OCI-LY7 (cell line): ENCODE data around the gene KCNH1. TPM values are rescaled to one million over a fixed set of nuclear protein-coding genes. Genes with fewer than 3 reads are reported as not detected.

Source experiments
- BruUV-seq: library from RNA; stranded (reverse); fragments of 400-500 nt; replicated peaks from 2 replicates; lab custom pipeline; 2021; lab: Mats Ljungman, UMichigan
- CTCF ChIA-PET: fragments of 300-600 bp; sonication (Branson Sonifier 250); formaldehyde crosslinking; loops from one replicate; lab custom pipeline; 2022; ENCODE audit warnings: antibody characterized with exemption; ENCODE audit not compliant: unreplicated experiment; lab: Charles Lee
- POLR2A ChIA-PET: fragments of 300-600 bp; sonication (Branson Sonifier 250); formaldehyde crosslinking; loops from one replicate; lab custom pipeline; 2022; ENCODE audit warnings: antibody characterized with exemption; lab: Charles Lee
- DNase-seq: peaks from one replicate; pipeline ENCODE4 v3.0.0-alpha.2; 2015; ENCODE audit warnings: low spot score
- H2AFZ ChIP-seq: fragments of 200-600 bp; sonication (generic), shearing (Covaris generic); 2 replicates; pipeline ENCODE4 v1.6.1; 2014; ENCODE audit warnings: mild to moderate bottlenecking, antibody characterized with exemption, low read length, moderate library complexity
- H3K27ac ChIP-seq: fragments of 200-600 bp; sonication (generic); 2 replicates; pipeline ENCODE4 v1.5.1; 2014; ENCODE audit warnings: mixed run types, low read depth, mild to moderate bottlenecking, moderate library complexity, low read length, inconsistent platforms; ENCODE audit not compliant: poor library complexity, severe bottlenecking
- H3K36me3 ChIP-seq: fragments of 200-600 bp; sonication (generic); 2 replicates; pipeline ENCODE4 v1.6.1; 2014; ENCODE audit warnings: mild to moderate bottlenecking, antibody characterized with exemption, low read length, moderate library complexity, mixed read lengths; ENCODE audit not compliant: insufficient read depth
- H3K4me1 ChIP-seq: fragments of 200-600 bp; sonication (generic); 2 replicates; pipeline ENCODE4 v1.5.1; 2014; ENCODE audit warnings: mild to moderate bottlenecking, low read length; ENCODE audit not compliant: insufficient read depth, poor library complexity, severe bottlenecking
- H3K4me2 ChIP-seq: fragments of 200-600 bp; sonication (generic); 2 replicates; pipeline ENCODE4 v1.6.1; 2014; ENCODE audit warnings: mild to moderate bottlenecking, low read length
- H3K4me3 ChIP-seq: fragments of 200-600 bp; sonication (generic); 2 replicates; pipeline ENCODE4 v1.5.1; 2014; ENCODE audit warnings: mild to moderate bottlenecking, low read depth, low read length; ENCODE audit not compliant: poor library complexity, severe bottlenecking
- H3K79me2 ChIP-seq: fragments of 200-600 bp; sonication (generic); 2 replicates; pipeline ENCODE4 v1.6.1; 2016; ENCODE audit warnings: low read depth, mild to moderate bottlenecking, low read length, moderate library complexity, mixed read lengths; ENCODE audit not compliant: insufficient read depth
- H3K9me2 ChIP-seq: fragments of 200-600 bp; sonication (generic); 2 replicates; pipeline ENCODE4 v1.6.1; 2016; ENCODE audit warnings: mild to moderate bottlenecking, low read length, mixed read lengths; ENCODE audit not compliant: insufficient read depth
- H3K9me3 ChIP-seq: fragments of 200-600 bp; sonication (generic); 2 replicates; pipeline ENCODE4 v1.6.1; 2014; ENCODE audit warnings: mild to moderate bottlenecking, mixed run types, low read length, mixed read lengths
- H4K20me1 ChIP-seq: fragments of 200-600 bp; sonication (generic); 2 replicates; pipeline ENCODE4 v1.6.1; 2014; ENCODE audit warnings: mild to moderate bottlenecking, antibody characterized with exemption, low read length, moderate library complexity, mixed read lengths; ENCODE audit not compliant: insufficient read depth
- EZH2phosphoT487 ChIP-seq: fragments of 200-600 bp; sonication (generic); IDR thresholded peaks from 2 replicates; pipeline ENCODE4 v1.6.1; 2018; ENCODE audit warnings: low read depth, borderline replicate concordance, mild to moderate bottlenecking, mixed run types, antibody characterized with exemption, low read length, moderate library complexity, mixed read lengths
- intact Hi-C: fragments of 100-400 bp; cut with micrococcal nuclease; formaldehyde crosslinking; loops from one replicate; pipeline ENCODE4 v1.10.0; 2022; ENCODE audit not compliant: unreplicated experiment
- total RNA-seq, 2 experiments: library from RNA; depleted of rRNA in 1 of 2; stranded (reverse); fragments of >200 nt in 1 of 2; shearing (Covaris generic) in 1 of 2; gene quantifications; 2 replicates each; pipeline ENCODE4 v1.2.3, GENCODE V29; 2014 to 2022
- TF ChIP-seq, protein P1 (sequence below): fragments of 200-600 bp; sonication (generic); conservative IDR thresholded peaks from 2 replicates; pipeline ENCODE4 v1.5.1; 2014; ENCODE audit warnings: mild to moderate bottlenecking, antibody characterized with exemption, low read length, moderate library complexity, mixed read lengths

The KCNH1 gene
- total RNA-seq, 2 experiments from 2014 or later: not detected

DNA sequence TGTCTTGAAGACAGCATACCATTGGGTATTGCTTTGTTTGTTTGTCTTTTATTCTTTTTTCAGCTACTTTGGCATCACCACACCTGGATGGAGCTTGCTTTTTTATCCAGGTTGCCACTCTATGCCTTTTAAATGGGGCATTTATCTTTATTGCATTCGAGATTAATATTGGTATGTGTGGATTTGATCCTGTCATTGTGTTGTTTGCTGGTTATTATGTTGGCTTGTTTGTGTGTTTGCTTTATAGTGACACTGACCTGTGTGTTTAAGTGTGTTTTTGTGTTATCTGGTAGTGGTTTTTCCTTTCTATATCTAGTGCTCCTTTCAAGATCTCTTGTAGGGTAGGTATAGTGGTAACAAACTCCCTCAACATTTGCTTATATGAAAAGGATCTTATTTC lies 24.9 kb upstream of the KCNH1 start:
- intact Hi-C loops: no loop called here
- TF ChIP-seq, protein P1, sequence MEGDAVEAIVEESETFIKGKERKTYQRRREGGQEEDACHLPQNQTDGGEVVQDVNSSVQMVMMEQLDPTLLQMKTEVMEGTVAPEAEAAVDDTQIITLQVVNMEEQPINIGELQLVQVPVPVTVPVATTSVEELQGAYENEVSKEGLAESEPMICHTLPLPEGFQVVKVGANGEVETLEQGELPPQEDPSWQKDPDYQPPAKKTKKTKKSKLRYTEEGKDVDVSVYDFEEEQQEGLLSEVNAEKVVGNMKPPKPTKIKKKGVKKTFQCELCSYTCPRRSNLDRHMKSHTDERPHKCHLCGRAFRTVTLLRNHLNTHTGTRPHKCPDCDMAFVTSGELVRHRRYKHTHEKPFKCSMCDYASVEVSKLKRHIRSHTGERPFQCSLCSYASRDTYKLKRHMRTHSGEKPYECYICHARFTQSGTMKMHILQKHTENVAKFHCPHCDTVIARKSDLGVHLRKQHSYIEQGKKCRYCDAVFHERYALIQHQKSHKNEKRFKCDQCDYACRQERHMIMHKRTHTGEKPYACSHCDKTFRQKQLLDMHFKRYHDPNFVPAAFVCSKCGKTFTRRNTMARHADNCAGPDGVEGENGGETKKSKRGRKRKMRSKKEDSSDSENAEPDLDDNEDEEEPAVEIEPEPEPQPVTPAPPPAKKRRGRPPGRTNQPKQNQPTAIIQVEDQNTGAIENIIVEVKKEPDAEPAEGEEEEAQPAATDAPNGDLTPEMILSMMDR: no peak
- no peak for TF ChIP-seq EZH2phosphoT487
- H3K36me3 ChIP-seq: no peaks in the 10 kb centered on the region
- ChIA-PET POLR2A (interaction anchor here (0.6 kb wide), 1 partner anchor 131 kb away, joined by 4 read pairs; no protein-coding TSS in a partner anchor), CTCF (no interaction called here)
- H3K9me3 ChIP-seq: no peaks in the 10 kb centered on the region
- DNase-seq: no peak
- no peaks in the 10 kb centered on the region for H3K9me2 ChIP-seq
- H3K27ac ChIP-seq: no peak overlapping the region
- no peaks in the 10 kb centered on the region for H3K4me1 ChIP-seq
- BruUV-seq: no TSS peak
- H2AFZ ChIP-seq: no peak overlapping the region
- H4K20me1 ChIP-seq: no peaks in the 10 kb centered on the region
- no peaks in the 10 kb centered on the region for H3K79me2 ChIP-seq
- no peak overlapping the region for H3K4me3 ChIP-seq
- no peak overlapping the region for H3K4me2 ChIP-seq

DNA sequence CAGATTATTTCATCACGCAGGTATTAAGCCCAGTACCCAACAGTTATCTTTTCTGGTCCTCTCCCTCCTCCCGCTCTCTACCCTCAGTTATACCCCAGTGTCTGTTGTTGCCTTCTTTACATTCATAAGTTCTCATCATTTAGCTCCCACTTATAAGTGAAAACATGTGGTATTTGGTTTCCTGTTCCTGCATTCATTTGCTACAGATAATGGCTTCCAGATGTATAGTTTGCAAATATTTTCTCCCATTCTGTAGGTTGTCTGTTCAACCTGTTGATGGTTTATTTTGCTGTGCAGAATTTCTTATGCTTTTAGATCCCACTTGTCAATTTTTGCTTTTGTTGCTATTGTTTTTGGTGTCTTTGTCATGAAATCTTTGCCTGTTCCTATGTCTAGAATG lies 21.1 kb upstream of the KCNH1 start:
- no peaks in the 10 kb centered on the region for H3K4me1 ChIP-seq
- BruUV-seq: no TSS peak
- TF ChIP-seq EZH2phosphoT487: no peak
- TF ChIP-seq, protein P1: no peak
- H3K4me2 ChIP-seq: no peak overlapping the region
- no peaks in the 10 kb centered on the region for H3K9me2 ChIP-seq
- no peaks in the 10 kb centered on the region for H3K9me3 ChIP-seq
- intact Hi-C loops: no loop called here
- ChIA-PET CTCF (no interaction called here), POLR2A (no interaction called here)
- H3K27ac ChIP-seq: no peak overlapping the region
- no peaks in the 10 kb centered on the region for H3K79me2 ChIP-seq
- no peak overlapping the region for H3K4me3 ChIP-seq
- no peaks in the 10 kb centered on the region for H3K36me3 ChIP-seq
- DNase-seq: no peak
- no peak overlapping the region for H2AFZ ChIP-seq
- no peaks in the 10 kb centered on the region for H4K20me1 ChIP-seq

DNA sequence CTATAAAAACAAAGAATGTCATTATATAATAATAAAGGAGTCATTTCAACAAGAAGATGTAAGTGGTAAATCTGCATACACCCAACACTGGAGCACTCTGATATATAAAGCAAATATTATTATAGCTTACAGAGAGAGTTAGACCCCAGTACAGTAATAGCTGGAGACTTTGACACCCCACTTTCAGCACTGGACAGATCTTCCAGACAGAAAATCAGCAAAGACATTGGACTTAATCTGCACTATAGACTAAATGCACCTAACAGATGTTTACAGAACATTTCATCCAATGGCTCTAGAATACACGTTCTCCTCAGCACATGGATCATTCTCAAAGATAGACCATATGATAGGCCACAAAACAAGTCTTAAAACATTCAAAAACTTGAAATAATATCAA lies 20.0 kb upstream of the KCNH1 start:
- no TSS peak for BruUV-seq
- Histone ChIP-seq H3K36me3 (no peaks in the 10 kb centered on the region), H4K20me1 (no peaks in the 10 kb centered on the region), H3K4me1 (no peaks in the 10 kb centered on the region), H2AFZ (no peak overlapping the region), H3K9me2 (no peaks in the 10 kb centered on the region), H3K27ac (no peak overlapping the region), H3K4me3 (no peak overlapping the region), H3K4me2 (no peak overlapping the region), H3K9me3 (no peaks in the 10 kb centered on the region), H3K79me2 (no peaks in the 10 kb centered on the region)
- TF ChIP-seq EZH2phosphoT487: no peak
- TF ChIP-seq, protein P1: no peak
- ChIA-PET POLR2A (no interaction called here), CTCF (no interaction called here)
- DNase-seq: no peak
- intact Hi-C loops: no loop called here
